Kidney epithelial cell (primary cell): ENCODE data around the gene PDE8A. TPM values are rescaled to one million over a fixed set of nuclear protein-coding genes. Genes with fewer than 3 reads are reported as not detected.

Experiments
- DNase-seq: peaks from one replicate; pipeline ENCODE4 v3.0.0-alpha.2; 2010; ENCODE audit warnings: low read depth
- H3K27me3 ChIP-seq: 2 replicates; pipeline ENCODE4 v1.6.0; 2011; ENCODE audit warnings: low read length; ENCODE audit not compliant: control insufficient read depth, insufficient read depth
- H3K36me3 ChIP-seq: 2 replicates; pipeline ENCODE4 v1.5.1; 2011; ENCODE audit warnings: low read length; ENCODE audit not compliant: control insufficient read depth, insufficient read depth
- H3K4me3 ChIP-seq: 2 replicates; pipeline ENCODE4 v1.5.1; 2011; ENCODE audit warnings: low read depth, mild to moderate bottlenecking, control low read depth, low read length
- CTCF ChIP-seq: IDR thresholded peaks from 2 replicates; pipeline ENCODE4 v1.5.1; 2011; ENCODE audit warnings: mild to moderate bottlenecking, moderate library complexity, low read length, control low read depth, inconsistent platforms; ENCODE audit not compliant: insufficient read depth, poor library complexity, severe bottlenecking
- total RNA-seq: library from RNA; depleted of rRNA; stranded (reverse); fragments of >200 nt; gene quantifications from 2 replicates; pipeline ENCODE4 v1.2.3, GENCODE V29; 2015

The PDE8A gene
- total RNA-seq, 1 donor from 2014 or later: 31.5 TPM

- no peak for TF ChIP-seq CTCF
- Histone ChIP-seq H3K4me3 (no peak overlapping the region), H3K36me3 (no peaks in the 10 kb centered on the region), H3K27me3 (no peaks in the 10 kb centered on the region)
- DNase-seq: no peak
Observed at GRCh38 chr15:85071061-85071460, 89.4 kb downstream of the PDE8A start.

GRCh38 chr15:85071504-85071903, 89.8 kb downstream of the PDE8A start:
- no peak overlapping the region for H3K4me3 ChIP-seq
- TF ChIP-seq CTCF: no peak
- H3K27me3 ChIP-seq: no peaks in the 10 kb centered on the region
- no peak for DNase-seq
- no peaks in the 10 kb centered on the region for H3K36me3 ChIP-seq

- Histone ChIP-seq H3K4me3 (no peak overlapping the region), H3K27me3 (no peaks in the 10 kb centered on the region), H3K36me3 (no peaks in the 10 kb centered on the region)
- TF ChIP-seq CTCF: no peak
- no peak for DNase-seq
Observed at GRCh38 chr15:85072917-85073316, 91.3 kb downstream of the PDE8A start.

GRCh38 chr15:85073556-85074194, 92.0 kb downstream of the PDE8A start:
- Histone ChIP-seq H3K4me3 (no peak overlapping the region), H3K36me3 (no peaks in the 10 kb centered on the region), H3K27me3 (no peaks in the 10 kb centered on the region)
- no peak for TF ChIP-seq CTCF
- peak; percentile 14 for DNase-seq

- DNase-seq: no peak
- no peak for TF ChIP-seq CTCF
- no peak overlapping the region for H3K4me3 ChIP-seq
- no peaks in the 10 kb centered on the region for H3K27me3 ChIP-seq
- H3K36me3 ChIP-seq: no peaks in the 10 kb centered on the region
Observed at GRCh38 chr15:85086855-85087254, 105.2 kb downstream of the PDE8A start.

GRCh38 chr15:85088300-85088699, 106.6 kb downstream of the PDE8A start:
- no peak for TF ChIP-seq CTCF
- no peak overlapping the region for H3K4me3 ChIP-seq
- H3K27me3 ChIP-seq: no peaks in the 10 kb centered on the region
- no peak for DNase-seq
- H3K36me3 ChIP-seq: peaks cover 1% of the 10 kb centered on the region
